Inflammatory macrophage treated with lipopolysaccharide for 4 hours (primary cell): ENCODE data around the gene PTPRN.
"Not testable (repeated sequence)": the region's sequence is repeated elsewhere in the genome, so short reads cannot be mapped to it uniquely, and the experiment has no call there.

ENCODE experiments used
- DNase-seq: peaks from one replicate; pipeline ENCODE4 v3.0.0-alpha.2; 2020

Gene PTPRN

GRCh38 chr2:219266886-219267285, 42.3 kb downstream of the PTPRN start:
- no peak for DNase-seq

- DNase-seq: no peak
Observed at GRCh38 chr2:219266232-219266631, 43.0 kb downstream of the PTPRN start.

GRCh38 chr2:219261024-219261855, 48.0 kb downstream of the PTPRN start:
- DNase-seq: no peak

- DNase-seq: not testable (repeated sequence)
Observed at GRCh38 chr2:219258942-219259341, 50.3 kb downstream of the PTPRN start.

GRCh38 chr2:219254590-219255201, 54.5 kb downstream of the PTPRN start:
- DNase-seq: peak; percentile 87

- DNase-seq: peak; percentile 84
Observed at GRCh38 chr2:219253753-219254589, 55.2 kb downstream of the PTPRN start, which contains the start of gene TUBA4A. TSS of gene TUBA4A (minus strand) at chr2:219253918. CDS start at chr2:219253858, 60 bp downstream.

- peak; percentile 33 for DNase-seq
Observed at GRCh38 chr2:219252900-219253752, 56.1 kb downstream of the PTPRN start, which contains the start of gene TUBA4B. TSS of gene TUBA4B (plus strand) at chr2:219253243. CDS start at chr2:219253408, 165 bp downstream.

GRCh38 chr2:219252570-219252899, 56.7 kb downstream of the PTPRN start:
- no peak for DNase-seq

- DNase-seq: no peak
Observed at GRCh38 chr2:219252084-219252483, 57.1 kb downstream of the PTPRN start.

- DNase-seq: no peak
Observed at GRCh38 chr2:219251656-219252055, 57.5 kb downstream of the PTPRN start.

- peak; percentile 50 for DNase-seq
Observed at GRCh38 chr2:219250049-219250781, 59.0 kb downstream of the PTPRN start.

- no peak for DNase-seq
Observed at GRCh38 chr2:219249203-219249980, 59.8 kb downstream of the PTPRN start.

- no peak for DNase-seq
Observed at GRCh38 chr2:219248845-219249202, 60.4 kb downstream of the PTPRN start.

- no peak for DNase-seq
Observed at GRCh38 chr2:219247678-219248642, 61.2 kb downstream of the PTPRN start.

GRCh38 chr2:219246559-219246958, 62.6 kb downstream of the PTPRN start:
- no peak for DNase-seq

GRCh38 chr2:219245899-219246230, 63.3 kb downstream of the PTPRN start:
- DNase-seq: no peak

GRCh38 chr2:219245148-219245898, 63.9 kb downstream of the PTPRN start, which contains the start of the genes GLB1L and STK16:
TSS of gene GLB1L (minus strand) at chr2:219245444. CDS start at chr2:219243573, 1,871 bp downstream.
TSS of gene STK16 (plus strand) at chr2:219245479. CDS start at chr2:219246000, 521 bp downstream.
- peak; percentile 93 for DNase-seq

GRCh38 chr2:219244789-219245147, 64.4 kb downstream of the PTPRN start:
- no peak for DNase-seq

GRCh38 chr2:219243291-219243761, 65.9 kb downstream of the PTPRN start:
- DNase-seq: peak; percentile 65
